Thyroid gland (tissue), 4 donors: ENCODE measurements around the gene TSPAN16.

ENCODE experiments used
- CTCF ChIP-seq, 6 experiments: fragments of 200-600 bp in 3 of 6; fragments of 450-650 bp in 3 of 6; sonication (generic) in 3 of 6; IDR thresholded peaks; one replicate each; pipeline ENCODE4 v1.5.1; 2016 to 2019; ENCODE audit warnings: antibody characterized with exemption in 6 of 6, mild to moderate bottlenecking in 2 of 6, inconsistent platforms in 1 of 6, moderate library complexity in 1 of 6
- POLR2A ChIP-seq, 2 donors: fragments of 450-650 bp; IDR thresholded peaks; one replicate each; pipeline ENCODE4 v1.6.1; 2017; ENCODE audit warnings: antibody characterized with exemption in 2 of 2, mild to moderate bottlenecking in 2 of 2, moderate library complexity in 1 of 2

- no peak for TF ChIP-seq CTCF (IDR thresholded peaks at IDR 0.05)
- no peak for TF ChIP-seq POLR2A (IDR thresholded peaks at IDR 0.05)
Measured at GRCh38 chr19:11279505-11280236, 16.3 kb upstream of the TSPAN16 start.
